GM23338 (cell line): ENCODE results near the gene HLCS. TPM values are rescaled to one million over a fixed set of nuclear protein-coding genes. Genes with fewer than 3 reads are reported as not detected.

Experiments used
- ATAC-seq: fragments of 200-7000 bp; cut with Tn5 transposase; 3 replicates; pipeline ENCODE4 v1.9.1; 2020
- DNase-seq: peaks from one replicate; pipeline ENCODE4 v3.0.0-alpha.2; 2015; ENCODE audit warnings: low spot score
- H2AFZ ChIP-seq: fragments of 200-600 bp; sonication (generic); 2 replicates; pipeline ENCODE4 v1.8.0; 2016; ENCODE audit warnings: antibody characterized with exemption, mild to moderate bottlenecking, moderate library complexity
- H3F3A ChIP-seq: fragments of 200-600 bp; sonication (generic); replicated peaks from 2 replicates; pipeline ENCODE4 v1.8.0; 2017; ENCODE audit warnings: antibody characterized with exemption, mixed run types, low read depth
- H3K27ac ChIP-seq: fragments of 200-600 bp; sonication (generic); 2 replicates; pipeline ENCODE4 v1.6.1; 2016; ENCODE audit warnings: low read depth
- H3K27me3 ChIP-seq: fragments of 200-600 bp; sonication (generic); 2 replicates; pipeline ENCODE4 v1.8.0; 2016; ENCODE audit warnings: mild to moderate bottlenecking, mixed run types, moderate library complexity; ENCODE audit not compliant: insufficient read depth
- H3K36me3 ChIP-seq: fragments of 200-600 bp; sonication (generic); 2 replicates; pipeline ENCODE4 v1.8.0; 2016; ENCODE audit warnings: mild to moderate bottlenecking; ENCODE audit not compliant: insufficient read depth
- H3K4me1 ChIP-seq: fragments of 200-600 bp; sonication (generic); 2 replicates; pipeline ENCODE4 v1.8.0; 2016; ENCODE audit warnings: mild to moderate bottlenecking, moderate library complexity; ENCODE audit not compliant: insufficient read depth
- H3K4me2 ChIP-seq: fragments of 200-600 bp; sonication (generic); 2 replicates; pipeline ENCODE4 v1.7.1; 2017; ENCODE audit warnings: mixed run types
- H3K4me3 ChIP-seq: fragments of 200-600 bp; sonication (generic); 2 replicates; pipeline ENCODE4 v1.6.1; 2016; ENCODE audit warnings: mixed run types
- H3K79me2 ChIP-seq: fragments of 200-600 bp; sonication (generic); replicated peaks from 2 replicates; pipeline ENCODE4 v1.8.0; 2017; ENCODE audit warnings: mild to moderate bottlenecking; ENCODE audit not compliant: insufficient read depth
- H3K9me2 ChIP-seq: fragments of 200-600 bp; sonication (generic); 2 replicates; pipeline ENCODE4 v1.8.0; 2017; ENCODE audit not compliant: insufficient read depth
- H4K20me1 ChIP-seq: fragments of 200-600 bp; sonication (generic); replicated peaks from 2 replicates; pipeline ENCODE4 v1.8.0; 2017; ENCODE audit warnings: mild to moderate bottlenecking; ENCODE audit not compliant: insufficient read depth
- H3K27ac Mint-ChIP-seq: 2 replicates; pipeline ENCODE4 v1.8.0; 2020; ENCODE audit warnings: inconsistent platforms, mild to moderate bottlenecking, moderate library complexity, mixed read lengths
- H3K27me3 Mint-ChIP-seq: 3 replicates; pipeline ENCODE4 v1.8.0; 2022; ENCODE audit warnings: low read depth, mild to moderate bottlenecking, moderate library complexity, mixed read lengths, inconsistent platforms; ENCODE audit not compliant: insufficient read depth, poor library complexity
- H3K36me3 Mint-ChIP-seq: 3 replicates; pipeline ENCODE4 v1.8.0; 2021; ENCODE audit warnings: low read depth, mild to moderate bottlenecking, inconsistent platforms, moderate library complexity, mixed read lengths
- H3K4me1 Mint-ChIP-seq: 3 replicates; pipeline ENCODE4 v1.8.0; 2020; ENCODE audit warnings: mild to moderate bottlenecking, inconsistent platforms, mixed read lengths
- H3K4me3 Mint-ChIP-seq: 3 replicates; pipeline ENCODE4 v1.8.0; 2021; ENCODE audit warnings: moderate library complexity, mild to moderate bottlenecking, inconsistent platforms, mixed read lengths
- H3K9me3 Mint-ChIP-seq: 3 replicates; pipeline ENCODE4 v1.8.0; 2020; ENCODE audit warnings: moderate library complexity, mild to moderate bottlenecking, inconsistent platforms, mixed read lengths
- EZH2 ChIP-seq: fragments of 200-600 bp; sonication (generic); IDR thresholded peaks from one replicate; pipeline ENCODE4 v1.8.0; 2017; ENCODE audit warnings: antibody characterized with exemption, mild to moderate bottlenecking, low read depth; ENCODE audit not compliant: unreplicated experiment
- EZH2phosphoT487 ChIP-seq: fragments of 200-600 bp; sonication (generic); IDR thresholded peaks from one replicate; pipeline ENCODE4 v1.8.1; 2018; ENCODE audit warnings: antibody characterized with exemption; ENCODE audit not compliant: unreplicated experiment
- NANOG ChIP-seq: IDR thresholded peaks from 2 replicates; pipeline ENCODE4 v1.6.1; 2016; ENCODE audit warnings: antibody characterized with exemption, borderline replicate concordance
- ZNF331 ChIP-seq: fragments of 250-450 bp; sonication (Bioruptor Pico); IDR thresholded peaks from 2 replicates; pipeline ENCODE4 v1.5.0; 2020; ENCODE audit warnings: low read depth, mild to moderate bottlenecking, moderate library complexity
- polyA plus RNA-seq: library from polyadenylated mRNA; unstranded; fragments of >200 nt; fragmentation: Nextera tagmentation; extraction: Ambion mirVana; gene quantifications from 2 replicates; pipeline ENCODE4 v1.2.1, GENCODE V29; 2016
- total RNA-seq: library from RNA; depleted of rRNA; stranded (reverse); fragments of >200 nt; shearing (Covaris generic); gene quantifications from 2 replicates; pipeline ENCODE4 v1.2.3, GENCODE V29; 2014
- TF ChIP-seq, protein P1 (sequence below), 2 experiments: fragments of 200-600 bp in 1 of 2; sonication (generic) in 1 of 2; conservative IDR thresholded peaks; 2 replicates each; pipeline versions ENCODE4 v1.5.1 to v1.6.1; 2016 to 2017; ENCODE audit warnings: antibody characterized with exemption in 2 of 2, low read depth in 2 of 2, mild to moderate bottlenecking in 2 of 2, moderate library complexity in 1 of 2
- TF ChIP-seq, protein P2 (sequence below): fragments of 250-450 bp; sonication (Bioruptor Pico); IDR thresholded peaks from 2 replicates; pipeline ENCODE4 v1.5.0; 2020; ENCODE audit warnings: mild to moderate bottlenecking, moderate library complexity
- TF ChIP-seq, protein P3 (sequence below): IDR thresholded peaks from one replicate; pipeline ENCODE4 v1.6.1; 2018; ENCODE audit warnings: antibody characterized with exemption; ENCODE audit not compliant: unreplicated experiment

The HLCS gene
- total and polyA plus RNA-seq, 2 experiments from 2014 or later = 6.1 to 14.7 TPM

DNA sequence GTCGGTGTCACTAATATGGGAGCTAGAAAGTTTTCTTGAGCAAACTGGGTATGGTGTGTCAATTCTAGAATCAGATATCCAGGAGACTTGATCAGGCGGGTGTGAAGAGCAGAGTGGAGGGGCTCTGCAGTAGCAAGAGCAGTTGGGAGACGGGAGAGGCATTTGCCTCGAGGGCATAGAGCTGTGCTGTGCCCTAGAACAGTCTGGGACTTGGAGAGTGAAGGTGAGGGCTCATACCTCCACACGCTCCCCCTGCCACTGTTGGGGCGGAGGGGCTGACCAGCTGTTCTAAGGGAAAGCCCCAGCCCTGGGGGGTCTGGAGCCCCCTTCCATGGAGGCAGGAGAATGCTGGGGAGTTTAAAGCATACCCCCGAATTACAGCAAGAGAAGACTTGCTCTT lies 233.7 kb downstream of the HLCS start:
- Mint-ChIP-seq H3K4me3 (no peak overlapping the region), H3K4me1 (no peaks in the 10 kb centered on the region; the same call in 2 of the 3 replicates), H3K27me3 (peaks cover 3% of the 10 kb centered on the region), H3K27ac (no peak overlapping the region), H3K36me3 (no peaks in the 10 kb centered on the region), H3K9me3 (no peaks in the 10 kb centered on the region)
- Histone ChIP-seq H3F3A (no peaks in the 10 kb centered on the region), H3K4me2 (no peak overlapping the region), H3K4me3 (no peak overlapping the region), H3K9me2 (no peaks in the 10 kb centered on the region), H2AFZ (no peak overlapping the region), H3K27me3 (no peaks in the 10 kb centered on the region), H3K79me2 (no peaks in the 10 kb centered on the region), H3K4me1 (no peaks in the 10 kb centered on the region), H3K36me3 (no peaks in the 10 kb centered on the region), H3K27ac (no peak overlapping the region), H4K20me1 (no peaks in the 10 kb centered on the region)
- no peak for DNase-seq
- TF ChIP-seq EZH2phosphoT487 = no peak
- TF ChIP-seq, protein P1, sequence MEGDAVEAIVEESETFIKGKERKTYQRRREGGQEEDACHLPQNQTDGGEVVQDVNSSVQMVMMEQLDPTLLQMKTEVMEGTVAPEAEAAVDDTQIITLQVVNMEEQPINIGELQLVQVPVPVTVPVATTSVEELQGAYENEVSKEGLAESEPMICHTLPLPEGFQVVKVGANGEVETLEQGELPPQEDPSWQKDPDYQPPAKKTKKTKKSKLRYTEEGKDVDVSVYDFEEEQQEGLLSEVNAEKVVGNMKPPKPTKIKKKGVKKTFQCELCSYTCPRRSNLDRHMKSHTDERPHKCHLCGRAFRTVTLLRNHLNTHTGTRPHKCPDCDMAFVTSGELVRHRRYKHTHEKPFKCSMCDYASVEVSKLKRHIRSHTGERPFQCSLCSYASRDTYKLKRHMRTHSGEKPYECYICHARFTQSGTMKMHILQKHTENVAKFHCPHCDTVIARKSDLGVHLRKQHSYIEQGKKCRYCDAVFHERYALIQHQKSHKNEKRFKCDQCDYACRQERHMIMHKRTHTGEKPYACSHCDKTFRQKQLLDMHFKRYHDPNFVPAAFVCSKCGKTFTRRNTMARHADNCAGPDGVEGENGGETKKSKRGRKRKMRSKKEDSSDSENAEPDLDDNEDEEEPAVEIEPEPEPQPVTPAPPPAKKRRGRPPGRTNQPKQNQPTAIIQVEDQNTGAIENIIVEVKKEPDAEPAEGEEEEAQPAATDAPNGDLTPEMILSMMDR (conservative IDR thresholded peaks at IDR 0.05; ENCODE audit: low read depth in 2 of 2) = no peak
- TF ChIP-seq, protein P2, sequence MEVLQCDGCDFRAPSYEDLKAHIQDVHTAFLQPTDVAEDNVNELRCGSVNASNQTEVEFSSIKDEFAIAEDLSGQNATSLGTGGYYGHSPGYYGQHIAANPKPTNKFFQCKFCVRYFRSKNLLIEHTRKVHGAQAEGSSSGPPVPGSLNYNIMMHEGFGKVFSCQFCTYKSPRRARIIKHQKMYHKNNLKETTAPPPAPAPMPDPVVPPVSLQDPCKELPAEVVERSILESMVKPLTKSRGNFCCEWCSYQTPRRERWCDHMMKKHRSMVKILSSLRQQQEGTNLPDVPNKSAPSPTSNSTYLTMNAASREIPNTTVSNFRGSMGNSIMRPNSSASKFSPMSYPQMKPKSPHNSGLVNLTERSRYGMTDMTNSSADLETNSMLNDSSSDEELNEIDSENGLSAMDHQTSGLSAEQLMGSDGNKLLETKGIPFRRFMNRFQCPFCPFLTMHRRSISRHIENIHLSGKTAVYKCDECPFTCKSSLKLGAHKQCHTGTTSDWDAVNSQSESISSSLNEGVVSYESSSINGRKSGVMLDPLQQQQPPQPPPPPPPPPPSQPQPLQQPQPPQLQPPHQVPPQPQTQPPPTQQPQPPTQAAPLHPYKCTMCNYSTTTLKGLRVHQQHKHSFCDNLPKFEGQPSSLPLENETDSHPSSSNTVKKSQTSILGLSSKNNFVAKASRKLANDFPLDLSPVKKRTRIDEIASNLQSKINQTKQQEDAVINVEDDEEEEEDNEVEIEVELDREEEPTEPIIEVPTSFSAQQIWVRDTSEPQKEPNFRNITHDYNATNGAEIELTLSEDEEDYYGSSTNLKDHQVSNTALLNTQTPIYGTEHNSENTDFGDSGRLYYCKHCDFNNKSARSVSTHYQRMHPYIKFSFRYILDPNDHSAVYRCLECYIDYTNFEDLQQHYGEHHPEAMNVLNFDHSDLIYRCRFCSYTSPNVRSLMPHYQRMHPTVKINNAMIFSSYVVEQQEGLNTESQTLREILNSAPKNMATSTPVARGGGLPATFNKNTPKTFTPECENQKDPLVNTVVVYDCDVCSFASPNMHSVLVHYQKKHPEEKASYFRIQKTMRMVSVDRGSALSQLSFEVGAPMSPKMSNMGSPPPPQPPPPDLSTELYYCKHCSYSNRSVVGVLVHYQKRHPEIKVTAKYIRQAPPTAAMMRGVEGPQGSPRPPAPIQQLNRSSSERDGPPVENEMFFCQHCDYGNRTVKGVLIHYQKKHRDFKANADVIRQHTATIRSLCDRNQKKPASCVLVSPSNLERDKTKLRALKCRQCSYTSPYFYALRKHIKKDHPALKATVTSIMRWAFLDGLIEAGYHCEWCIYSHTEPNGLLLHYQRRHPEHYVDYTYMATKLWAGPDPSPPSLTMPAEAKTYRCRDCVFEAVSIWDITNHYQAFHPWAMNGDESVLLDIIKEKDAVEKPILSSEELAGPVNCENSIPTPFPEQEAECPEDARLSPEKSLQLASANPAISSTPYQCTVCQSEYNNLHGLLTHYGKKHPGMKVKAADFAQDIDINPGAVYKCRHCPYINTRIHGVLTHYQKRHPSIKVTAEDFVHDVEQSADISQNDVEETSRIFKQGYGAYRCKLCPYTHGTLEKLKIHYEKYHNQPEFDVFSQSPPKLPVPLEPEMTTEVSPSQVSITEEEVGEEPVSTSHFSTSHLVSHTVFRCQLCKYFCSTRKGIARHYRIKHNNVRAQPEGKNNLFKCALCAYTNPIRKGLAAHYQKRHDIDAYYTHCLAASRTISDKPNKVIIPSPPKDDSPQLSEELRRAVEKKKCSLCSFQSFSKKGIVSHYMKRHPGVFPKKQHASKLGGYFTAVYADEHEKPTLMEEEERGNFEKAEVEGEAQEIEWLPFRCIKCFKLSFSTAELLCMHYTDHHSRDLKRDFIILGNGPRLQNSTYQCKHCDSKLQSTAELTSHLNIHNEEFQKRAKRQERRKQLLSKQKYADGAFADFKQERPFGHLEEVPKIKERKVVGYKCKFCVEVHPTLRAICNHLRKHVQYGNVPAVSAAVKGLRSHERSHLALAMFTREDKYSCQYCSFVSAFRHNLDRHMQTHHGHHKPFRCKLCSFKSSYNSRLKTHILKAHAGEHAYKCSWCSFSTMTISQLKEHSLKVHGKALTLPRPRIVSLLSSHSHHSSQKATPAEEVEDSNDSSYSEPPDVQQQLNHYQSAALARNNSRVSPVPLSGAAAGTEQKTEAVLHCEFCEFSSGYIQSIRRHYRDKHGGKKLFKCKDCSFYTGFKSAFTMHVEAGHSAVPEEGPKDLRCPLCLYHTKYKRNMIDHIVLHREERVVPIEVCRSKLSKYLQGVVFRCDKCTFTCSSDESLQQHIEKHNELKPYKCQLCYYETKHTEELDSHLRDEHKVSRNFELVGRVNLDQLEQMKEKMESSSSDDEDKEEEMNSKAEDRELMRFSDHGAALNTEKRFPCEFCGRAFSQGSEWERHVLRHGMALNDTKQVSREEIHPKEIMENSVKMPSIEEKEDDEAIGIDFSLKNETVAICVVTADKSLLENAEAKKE = no peak
- no peak for TF ChIP-seq EZH2
- TF ChIP-seq, protein P3, sequence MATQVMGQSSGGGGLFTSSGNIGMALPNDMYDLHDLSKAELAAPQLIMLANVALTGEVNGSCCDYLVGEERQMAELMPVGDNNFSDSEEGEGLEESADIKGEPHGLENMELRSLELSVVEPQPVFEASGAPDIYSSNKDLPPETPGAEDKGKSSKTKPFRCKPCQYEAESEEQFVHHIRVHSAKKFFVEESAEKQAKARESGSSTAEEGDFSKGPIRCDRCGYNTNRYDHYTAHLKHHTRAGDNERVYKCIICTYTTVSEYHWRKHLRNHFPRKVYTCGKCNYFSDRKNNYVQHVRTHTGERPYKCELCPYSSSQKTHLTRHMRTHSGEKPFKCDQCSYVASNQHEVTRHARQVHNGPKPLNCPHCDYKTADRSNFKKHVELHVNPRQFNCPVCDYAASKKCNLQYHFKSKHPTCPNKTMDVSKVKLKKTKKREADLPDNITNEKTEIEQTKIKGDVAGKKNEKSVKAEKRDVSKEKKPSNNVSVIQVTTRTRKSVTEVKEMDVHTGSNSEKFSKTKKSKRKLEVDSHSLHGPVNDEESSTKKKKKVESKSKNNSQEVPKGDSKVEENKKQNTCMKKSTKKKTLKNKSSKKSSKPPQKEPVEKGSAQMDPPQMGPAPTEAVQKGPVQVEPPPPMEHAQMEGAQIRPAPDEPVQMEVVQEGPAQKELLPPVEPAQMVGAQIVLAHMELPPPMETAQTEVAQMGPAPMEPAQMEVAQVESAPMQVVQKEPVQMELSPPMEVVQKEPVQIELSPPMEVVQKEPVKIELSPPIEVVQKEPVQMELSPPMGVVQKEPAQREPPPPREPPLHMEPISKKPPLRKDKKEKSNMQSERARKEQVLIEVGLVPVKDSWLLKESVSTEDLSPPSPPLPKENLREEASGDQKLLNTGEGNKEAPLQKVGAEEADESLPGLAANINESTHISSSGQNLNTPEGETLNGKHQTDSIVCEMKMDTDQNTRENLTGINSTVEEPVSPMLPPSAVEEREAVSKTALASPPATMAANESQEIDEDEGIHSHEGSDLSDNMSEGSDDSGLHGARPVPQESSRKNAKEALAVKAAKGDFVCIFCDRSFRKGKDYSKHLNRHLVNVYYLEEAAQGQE = no peak
- TF ChIP-seq ZNF331 (CRISPR knock-in tag) = peak; percentile 38; the same call in 1 of the 2 replicates
- no peak for TF ChIP-seq NANOG
- ATAC-seq = no peak
